SK-N-DZ (cell line): Measurements from ENCODE around the gene ANAPC2.

Experiments used
- DNase-seq: peaks from one replicate; pipeline ENCODE4 v3.0.0-alpha.2; 2015; ENCODE audit warnings: low spot score

The ANAPC2 gene

GRCh38 chr9:137163805-137164204 is 24.6 kb downstream of the ANAPC2 start:
- no peak for DNase-seq

GRCh38 chr9:137163365-137163715 is 25.0 kb downstream of the ANAPC2 start:
- peak; percentile 45 for DNase-seq

GRCh38 chr9:137162505-137163364 is 25.6 kb downstream of the ANAPC2 start:
- no peak for DNase-seq

- no peak for DNase-seq
Observed at GRCh38 chr9:137161558-137162486, 26.5 kb downstream of the ANAPC2 start.

- DNase-seq = no peak
Observed at GRCh38 chr9:137160716-137161557, 27.4 kb downstream of the ANAPC2 start.

GRCh38 chr9:137160054-137160425 is 28.3 kb downstream of the ANAPC2 start:
- DNase-seq = no peak

- DNase-seq = no peak
Observed at GRCh38 chr9:137159105-137160053, 29.0 kb downstream of the ANAPC2 start.

GRCh38 chr9:137158625-137159024 is 29.7 kb downstream of the ANAPC2 start:
- DNase-seq = no peak

- no peak for DNase-seq
Observed at GRCh38 chr9:137157618-137158415, 30.5 kb downstream of the ANAPC2 start.

GRCh38 chr9:137156567-137157375 is 31.6 kb downstream of the ANAPC2 start:
- no peak for DNase-seq

- DNase-seq = no peak
Observed at GRCh38 chr9:137152844-137153405, 35.4 kb downstream of the ANAPC2 start.

- DNase-seq = no peak
Observed at GRCh38 chr9:137150617-137151457, 37.5 kb downstream of the ANAPC2 start.

GRCh38 chr9:137149942-137150616 is 38.3 kb downstream of the ANAPC2 start:
- DNase-seq = no peak

GRCh38 chr9:137149363-137149762 is 39.0 kb downstream of the ANAPC2 start:
- DNase-seq = no peak

GRCh38 chr9:137148661-137149060 is 39.7 kb downstream of the ANAPC2 start:
- no peak for DNase-seq

- DNase-seq = no peak
Observed at GRCh38 chr9:137148242-137148641, 40.1 kb downstream of the ANAPC2 start.

- no peak for DNase-seq
Observed at GRCh38 chr9:137147793-137148160, 40.6 kb downstream of the ANAPC2 start.
